GM23248 (cell line): ENCODE data around the gene RIN1.

Experiments used
- EZH2 ChIP-seq: fragments of 200-600 bp; sonication (generic); IDR thresholded peaks from 2 replicates; pipeline ENCODE4 v1.6.1; 2018; ENCODE audit warnings: antibody characterized with exemption, mild to moderate bottlenecking; ENCODE audit not compliant: insufficient read depth, poor library complexity, severe bottlenecking
- EZH2phosphoT487 ChIP-seq: fragments of 200-600 bp; sonication (generic); IDR thresholded peaks from 2 replicates; pipeline ENCODE4 v1.6.1; 2018; ENCODE audit warnings: antibody characterized with exemption, moderate library complexity, mild to moderate bottlenecking, low read depth; ENCODE audit not compliant: insufficient read depth

GRCh38 chr11:66283461-66284105 is 52.7 kb downstream of the RIN1 start:
- TF ChIP-seq EZH2phosphoT487 (no peak), EZH2 (no peak)
